GM12892 (cell line): ENCODE measurements around the gene ARMC9.

ENCODE experiments used
- DNase-seq: peaks from one replicate; pipeline ENCODE4 v3.0.0; 2011; ENCODE audit not compliant: insufficient read length
- FAIRE-seq: peaks from 2 replicates; lab custom pipeline; 2011; peaks lifted over from hg19 to GRCh38; lab: Jason Lieb, UNC
- POLR2A ChIP-seq: IDR thresholded peaks from 2 replicates; pipeline ENCODE4 v1.6.1; 2011; ENCODE audit warnings: low read depth, low read length, control low read depth
- POLR2AphosphoS5 ChIP-seq: IDR thresholded peaks from 2 replicates; pipeline ENCODE4 v1.6.1; 2011; ENCODE audit warnings: low read depth, low read length, control low read depth
- TAF1 ChIP-seq: IDR thresholded peaks from 2 replicates; pipeline ENCODE4 v1.6.1; 2011; ENCODE audit warnings: low read depth, mild to moderate bottlenecking, control low read depth, low read length, borderline replicate concordance

ARMC9 gene

DNA sequence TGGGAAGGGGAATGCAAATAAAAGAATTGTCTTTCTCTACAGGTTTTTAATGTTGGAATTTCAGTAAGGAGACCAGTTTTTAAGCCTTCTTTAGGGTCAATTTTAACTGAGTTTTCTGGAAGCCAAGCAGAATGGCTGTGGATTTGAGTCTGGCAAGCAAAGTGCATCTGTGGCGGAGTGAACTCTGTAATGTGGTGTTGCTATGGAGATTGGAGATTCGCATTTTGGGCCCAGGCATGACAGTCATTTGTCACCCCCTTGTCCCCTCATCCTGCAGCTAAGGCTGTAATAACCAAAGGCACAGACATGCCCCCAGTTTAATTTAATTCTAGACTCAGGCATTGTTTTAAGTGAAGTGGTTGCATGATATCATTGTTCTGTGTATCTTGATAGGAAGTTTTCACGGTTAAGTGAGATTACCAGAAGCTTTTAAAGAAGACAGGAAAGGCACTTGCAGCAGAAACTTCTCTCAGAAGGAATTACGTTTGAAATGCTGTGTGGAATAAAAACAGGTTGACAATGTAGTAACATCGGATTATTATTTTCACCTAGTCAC lies 30.6 kb downstream of the ARMC9 start:
- TF ChIP-seq POLR2AphosphoS5 = no peak
- TF ChIP-seq POLR2A = no peak
- no peak for TF ChIP-seq TAF1
- no peak for FAIRE-seq
- no peak for DNase-seq

DNA sequence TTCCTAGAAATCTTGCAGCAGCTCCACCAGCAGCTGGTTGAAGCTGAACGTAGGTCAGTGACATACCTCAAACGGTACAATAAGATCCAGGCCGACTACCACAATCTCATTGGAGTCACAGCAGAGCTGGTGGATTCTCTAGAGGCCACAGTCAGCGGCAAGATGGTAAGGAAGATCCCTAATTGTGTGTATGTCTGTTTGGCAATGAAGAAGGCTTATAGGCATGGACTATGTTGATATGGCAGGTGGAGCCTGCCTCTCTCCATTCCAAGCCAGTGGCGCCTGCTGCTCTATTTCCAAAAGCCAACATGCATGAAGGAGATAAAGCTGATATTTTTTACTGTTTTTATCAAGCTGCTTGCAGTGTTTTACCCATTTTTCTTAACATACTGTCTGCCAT lies 36.8 kb downstream of the ARMC9 start:
- no peak for FAIRE-seq
- TF ChIP-seq POLR2AphosphoS5 = no peak
- no peak for TF ChIP-seq POLR2A
- TF ChIP-seq TAF1 = no peak
- no peak for DNase-seq

- DNase-seq (no peak), FAIRE-seq (no peak)
Observed at GRCh38 chr2:231238689-231239088, 40.3 kb downstream of the ARMC9 start.

GRCh38 chr2:231239751-231240150 lies 41.3 kb downstream of the ARMC9 start:
- FAIRE-seq = no peak
- TF ChIP-seq TAF1 (no peak), POLR2AphosphoS5 (no peak), POLR2A (no peak)
- no peak for DNase-seq

More at GRCh38 chr2:231238689-231239088, 40.3 kb downstream of the ARMC9 start:
- TF ChIP-seq POLR2AphosphoS5 (no peak), TAF1 (no peak), POLR2A (no peak)

DNA sequence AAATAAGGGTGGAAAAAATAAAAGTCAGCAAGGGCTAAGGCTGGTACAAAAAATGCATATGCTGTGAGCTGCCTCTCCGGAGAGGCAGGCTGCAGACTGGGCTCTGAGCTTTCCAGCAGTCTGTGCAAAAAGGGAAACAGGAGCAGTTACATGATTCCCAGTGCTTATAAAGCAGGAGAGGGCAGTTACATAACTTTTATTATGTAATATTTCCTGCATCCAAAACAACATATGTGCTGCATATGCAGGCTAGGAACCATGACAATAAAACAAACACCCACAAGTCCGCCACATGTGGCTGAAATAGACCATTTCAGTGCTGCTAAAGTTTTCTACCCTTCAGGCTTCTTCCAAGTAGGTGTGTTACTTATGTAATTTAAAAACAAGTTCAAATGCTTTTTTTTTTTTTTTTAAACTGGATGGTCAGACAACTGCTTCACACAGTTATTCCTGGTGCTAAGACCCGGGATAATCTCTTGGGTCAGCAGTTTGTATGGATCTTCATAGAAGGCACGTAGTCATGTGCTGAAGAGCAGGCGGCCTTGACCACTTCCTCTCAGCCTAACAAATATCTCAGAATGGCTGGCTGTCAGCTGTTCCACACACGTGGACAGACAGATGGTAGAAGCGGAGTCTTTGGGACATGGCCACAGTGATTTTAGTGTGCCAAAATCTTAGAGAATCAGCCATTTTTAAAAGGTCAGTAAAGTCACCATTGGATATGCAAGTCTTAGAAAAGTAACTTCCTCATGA lies 43.5 kb downstream of the ARMC9 start:
- FAIRE-seq (no peak), DNase-seq (no peak)
- no peak for TF ChIP-seq TAF1
- TF ChIP-seq POLR2AphosphoS5 = no peak
- no peak for TF ChIP-seq POLR2A

GRCh38 chr2:231243866-231244265 lies 45.4 kb downstream of the ARMC9 start:
- no peak for TF ChIP-seq POLR2AphosphoS5
- no peak for TF ChIP-seq TAF1
- TF ChIP-seq POLR2A = no peak
- FAIRE-seq = no peak
- DNase-seq = no peak

DNA sequence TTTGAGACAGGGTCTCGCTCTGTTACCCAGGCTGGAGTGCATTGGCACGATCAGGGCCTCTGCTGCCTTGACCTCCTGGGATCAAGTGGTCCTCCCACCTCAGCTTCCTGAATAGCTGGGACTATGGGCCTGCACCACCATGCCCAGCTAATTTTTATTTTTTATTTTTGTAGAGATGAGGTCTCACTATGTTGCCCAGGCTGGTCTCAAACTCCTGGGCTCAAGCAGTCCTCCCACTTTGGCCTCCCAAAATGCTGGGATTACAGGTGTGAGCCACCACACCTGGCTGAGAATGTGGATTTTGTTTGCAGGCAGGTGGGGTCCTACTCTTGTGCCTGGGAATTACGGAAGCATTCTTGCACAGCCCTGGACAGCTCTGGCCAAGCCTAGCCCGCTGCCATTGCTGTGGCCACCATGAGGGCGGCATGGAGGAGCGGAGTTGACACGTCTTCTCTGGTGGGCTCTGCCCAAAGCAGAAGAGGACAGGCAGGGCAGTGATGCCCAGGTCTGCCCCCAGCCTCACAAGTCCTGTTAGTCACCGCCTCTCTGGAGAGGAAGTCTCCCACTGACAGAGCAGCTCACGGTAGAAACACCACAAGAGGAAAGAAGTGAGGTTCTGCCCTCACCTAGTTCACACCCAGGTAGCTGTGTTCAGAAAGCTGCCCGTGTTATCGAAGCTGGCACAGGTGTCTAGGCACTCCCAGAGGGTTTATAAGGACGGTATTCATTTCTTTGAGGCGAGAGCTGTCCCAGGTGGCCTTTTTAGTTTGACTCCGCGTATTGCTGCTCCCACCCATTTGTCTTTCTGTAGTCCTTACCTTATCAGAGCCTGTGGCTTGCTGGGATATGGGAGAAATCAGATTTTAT lies 46.2 kb downstream of the ARMC9 start:
- DNase-seq = no peak
- TF ChIP-seq TAF1 = no peak
- TF ChIP-seq POLR2A = no peak
- no peak for TF ChIP-seq POLR2AphosphoS5
- no peak for FAIRE-seq

DNA sequence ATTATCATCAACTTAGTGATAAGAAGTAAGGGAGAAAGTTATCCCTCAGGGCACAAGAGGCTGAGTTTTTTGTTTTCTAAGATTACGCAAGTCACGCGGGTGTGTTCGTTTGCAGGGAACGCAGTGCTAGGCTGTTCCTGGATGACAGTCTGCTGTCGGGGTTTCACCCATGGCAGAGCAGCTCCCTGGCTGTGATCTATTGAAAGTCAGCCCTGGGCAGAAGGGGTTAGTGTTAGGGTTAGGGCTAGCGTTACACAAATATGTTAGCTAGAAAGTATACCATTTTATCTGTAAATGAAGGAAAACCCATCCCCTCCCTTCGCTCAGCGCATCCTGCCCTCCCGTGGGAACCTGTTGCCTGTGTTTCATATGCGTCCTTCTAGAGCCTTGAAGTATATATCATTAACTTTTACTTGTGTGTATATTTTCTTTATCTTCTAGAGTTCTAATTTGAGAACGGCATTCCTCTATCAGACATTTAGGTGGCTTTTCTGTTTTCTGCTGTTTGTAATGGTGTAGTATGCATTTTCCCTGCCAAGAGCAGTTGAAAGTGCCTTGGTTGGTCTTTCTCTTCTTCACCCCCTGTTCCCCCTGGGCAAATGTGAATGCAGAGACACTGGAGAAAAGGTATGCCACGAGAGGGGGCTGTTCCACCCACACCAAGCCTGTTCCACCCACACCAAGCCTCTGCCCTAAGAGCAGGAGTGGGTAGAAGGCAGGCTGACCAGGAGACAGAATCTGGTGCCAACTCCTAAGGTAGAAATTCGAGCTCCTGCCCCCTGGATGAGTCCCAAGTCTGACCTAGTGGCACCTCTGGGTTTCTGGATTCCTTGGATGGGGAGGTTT lies 47.0 kb downstream of the ARMC9 start:
- DNase-seq = no peak

DNA sequence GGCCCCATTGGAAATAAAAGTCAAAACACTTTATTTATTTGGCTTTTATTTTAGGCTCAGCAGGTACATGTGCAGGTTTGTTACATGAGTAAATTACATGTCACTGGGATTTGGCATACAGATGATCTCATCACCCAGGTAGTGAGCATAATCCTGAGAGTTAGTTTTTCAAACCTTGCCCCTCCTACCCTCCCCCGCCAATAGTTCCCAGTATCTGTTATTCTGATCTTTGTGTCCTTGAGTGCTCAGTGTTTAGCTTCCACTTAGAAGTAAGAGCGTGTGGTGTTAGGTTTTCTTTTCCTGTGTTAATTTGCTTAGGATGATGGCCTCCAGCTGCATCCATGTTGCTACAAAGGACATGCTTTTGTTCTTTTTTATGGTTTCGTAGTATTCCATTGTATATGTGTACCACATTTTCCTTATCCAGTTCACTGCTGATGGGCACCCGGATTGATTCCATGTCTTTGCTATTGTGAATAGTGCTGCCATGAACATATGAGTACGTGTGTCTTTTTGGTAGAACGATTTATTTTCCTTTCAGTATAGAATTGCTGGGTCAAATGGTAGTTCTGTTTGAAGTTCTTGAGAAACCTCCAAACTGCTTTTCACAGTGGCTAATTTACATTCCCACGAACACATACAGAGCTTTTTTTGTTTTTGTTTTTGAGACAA lies 47.9 kb downstream of the ARMC9 start:
- DNase-seq = no peak
- TF ChIP-seq POLR2AphosphoS5 = no peak
- TF ChIP-seq TAF1 = no peak
- no peak for TF ChIP-seq POLR2A
- no peak for FAIRE-seq

More for the DNA sequence above, 47.0 kb downstream of the ARMC9 start:
- TF ChIP-seq POLR2A (no peak), POLR2AphosphoS5 (no peak), TAF1 (no peak)
- no peak for FAIRE-seq

- no peak for FAIRE-seq
- DNase-seq = no peak
- no peak for TF ChIP-seq POLR2A
Observed at GRCh38 chr2:231250146-231250545, 51.7 kb downstream of the ARMC9 start.
